Measurements from ENCODE around the gene CACNA2D4. TPM values are rescaled to one million over a fixed set of nuclear protein-coding genes. Genes with fewer than 3 reads are reported as not detected.
A peak's percentile ranks its signal among the peaks of the same experiment; 100 is the strongest.

Gene CACNA2D4
- total RNA-seq, 4 donors from 2014 or later, result 0.27 to 3.1 (median 0.92) TPM

DNA sequence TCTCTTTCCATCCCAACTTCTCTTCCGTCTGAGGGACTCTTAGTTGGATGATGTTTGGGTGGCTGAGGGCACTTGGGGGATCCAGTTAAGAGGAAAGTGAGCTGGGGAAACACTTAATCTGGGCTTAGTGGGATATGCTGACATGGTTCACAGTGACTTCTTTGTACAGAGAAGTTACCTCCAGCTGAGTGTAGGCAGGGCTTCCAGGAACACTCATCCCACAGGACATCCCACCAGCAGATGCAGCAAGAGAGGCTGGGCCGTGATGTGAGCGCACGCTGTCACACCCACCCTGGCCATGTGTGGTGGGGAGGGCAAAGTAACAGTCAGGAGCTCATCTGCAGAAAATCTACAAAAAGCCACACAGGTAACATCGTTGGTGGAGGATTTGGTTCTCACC is 832 bp upstream of the CACNA2D4 start:
- H3K4me3 ChIP-seq, result peak overlapping the region in 1 of 4 donors; percentile 47
- TF ChIP-seq, protein P1, sequence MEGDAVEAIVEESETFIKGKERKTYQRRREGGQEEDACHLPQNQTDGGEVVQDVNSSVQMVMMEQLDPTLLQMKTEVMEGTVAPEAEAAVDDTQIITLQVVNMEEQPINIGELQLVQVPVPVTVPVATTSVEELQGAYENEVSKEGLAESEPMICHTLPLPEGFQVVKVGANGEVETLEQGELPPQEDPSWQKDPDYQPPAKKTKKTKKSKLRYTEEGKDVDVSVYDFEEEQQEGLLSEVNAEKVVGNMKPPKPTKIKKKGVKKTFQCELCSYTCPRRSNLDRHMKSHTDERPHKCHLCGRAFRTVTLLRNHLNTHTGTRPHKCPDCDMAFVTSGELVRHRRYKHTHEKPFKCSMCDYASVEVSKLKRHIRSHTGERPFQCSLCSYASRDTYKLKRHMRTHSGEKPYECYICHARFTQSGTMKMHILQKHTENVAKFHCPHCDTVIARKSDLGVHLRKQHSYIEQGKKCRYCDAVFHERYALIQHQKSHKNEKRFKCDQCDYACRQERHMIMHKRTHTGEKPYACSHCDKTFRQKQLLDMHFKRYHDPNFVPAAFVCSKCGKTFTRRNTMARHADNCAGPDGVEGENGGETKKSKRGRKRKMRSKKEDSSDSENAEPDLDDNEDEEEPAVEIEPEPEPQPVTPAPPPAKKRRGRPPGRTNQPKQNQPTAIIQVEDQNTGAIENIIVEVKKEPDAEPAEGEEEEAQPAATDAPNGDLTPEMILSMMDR (IDR thresholded peaks at IDR 0.05), result no peak
- no peak for TF ChIP-seq POLR2A (IDR thresholded peaks at IDR 0.05)
- DNase-seq, result no peak

DNA sequence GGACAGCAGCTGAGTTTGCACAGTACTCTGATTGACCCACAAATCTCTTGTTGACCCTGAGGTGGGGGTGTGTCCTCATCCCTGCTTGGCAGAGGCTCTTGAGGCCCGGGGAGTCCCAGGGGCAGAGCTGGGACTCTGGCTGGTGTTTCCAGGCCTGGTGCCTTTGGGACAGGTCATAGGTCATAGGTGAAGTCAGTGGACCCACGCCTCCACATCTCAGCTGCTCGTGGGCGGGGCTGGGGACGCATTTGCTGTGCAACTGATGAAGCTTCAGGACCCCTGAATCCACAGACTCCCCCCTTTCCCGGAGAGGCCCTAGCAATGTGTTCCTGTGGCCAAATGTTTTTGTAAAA is 408 bp upstream of the CACNA2D4 start:
- peaks cover 0 to 10% (median 0%) of the 10 kb centered on the region in 4 donors for H3K27me3 ChIP-seq
- WGBS, 2 donors, result 50 to 100% methylated on average over 1 to 2 of the region's 6 CpGs
- H3K36me3 ChIP-seq, result no peaks in the 10 kb centered on the region
- H3K27ac ChIP-seq, result peak overlapping the region in 3 of 4 donors; percentile 58 to 76 (median 65)
- H3K4me1 ChIP-seq, result peaks cover 0 to 8% (median 0%) of the 10 kb centered on the region in 3 donors
- TF ChIP-seq POLR2A (IDR thresholded peaks at IDR 0.05), result no peak
- TF ChIP-seq, protein P1 (IDR thresholded peaks at IDR 0.05), result no peak
- DNase-seq, result no peak
- H3K9me3 ChIP-seq, result no peaks in the 10 kb centered on the region
- H3K4me3 ChIP-seq, result peak overlapping the region in 3 of 4 donors; percentile 13 to 47 (median 29)
- intact Hi-C loops (cut with DNase I), result no loop called here

More for the DNA sequence above, 832 bp upstream of the CACNA2D4 start:
- intact Hi-C loops (cut with DNase I), result no loop called here
- H3K9me3 ChIP-seq, result no peaks in the 10 kb centered on the region
- 82 to 87% methylated on average over 5 of the region's 5 CpGs for WGBS, 2 donors
- H3K4me1 ChIP-seq, result peaks cover 0 to 9% (median 0%) of the 10 kb centered on the region in 3 donors
- no peaks in the 10 kb centered on the region for H3K36me3 ChIP-seq
- peaks cover 0 to 10% (median 0%) of the 10 kb centered on the region in 4 donors for H3K27me3 ChIP-seq
- no peak overlapping the region for H3K27ac ChIP-seq

- 54 to 68% methylated on average over 14 to 17 of the region's 22 CpGs for WGBS, 2 donors
- H3K27me3 ChIP-seq, result peaks cover 0 to 6% (median 0%) of the 10 kb centered on the region in 4 donors
- peak overlapping the region in 3 of 4 donors; percentile 13 to 47 (median 29) for H3K4me3 ChIP-seq
- peaks cover 0 to 8% (median 0%) of the 10 kb centered on the region in 3 donors for H3K4me1 ChIP-seq
- intact Hi-C loops (cut with DNase I), result no loop called here
- TF ChIP-seq, protein P1 (IDR thresholded peaks at IDR 0.05), result no peak
- peak in 1 of 4 donors; percentile 43 for TF ChIP-seq POLR2A (IDR thresholded peaks at IDR 0.05)
- no peaks in the 10 kb centered on the region for H3K9me3 ChIP-seq
- H3K27ac ChIP-seq, result peak overlapping the region in 3 of 4 donors; percentile 58 to 76 (median 65)
- no peaks in the 10 kb centered on the region for H3K36me3 ChIP-seq
- DNase-seq, result no peak
Observed at GRCh38 chr12:1917172-1918070, 1.0 kb downstream of the CACNA2D4 start.

DNA sequence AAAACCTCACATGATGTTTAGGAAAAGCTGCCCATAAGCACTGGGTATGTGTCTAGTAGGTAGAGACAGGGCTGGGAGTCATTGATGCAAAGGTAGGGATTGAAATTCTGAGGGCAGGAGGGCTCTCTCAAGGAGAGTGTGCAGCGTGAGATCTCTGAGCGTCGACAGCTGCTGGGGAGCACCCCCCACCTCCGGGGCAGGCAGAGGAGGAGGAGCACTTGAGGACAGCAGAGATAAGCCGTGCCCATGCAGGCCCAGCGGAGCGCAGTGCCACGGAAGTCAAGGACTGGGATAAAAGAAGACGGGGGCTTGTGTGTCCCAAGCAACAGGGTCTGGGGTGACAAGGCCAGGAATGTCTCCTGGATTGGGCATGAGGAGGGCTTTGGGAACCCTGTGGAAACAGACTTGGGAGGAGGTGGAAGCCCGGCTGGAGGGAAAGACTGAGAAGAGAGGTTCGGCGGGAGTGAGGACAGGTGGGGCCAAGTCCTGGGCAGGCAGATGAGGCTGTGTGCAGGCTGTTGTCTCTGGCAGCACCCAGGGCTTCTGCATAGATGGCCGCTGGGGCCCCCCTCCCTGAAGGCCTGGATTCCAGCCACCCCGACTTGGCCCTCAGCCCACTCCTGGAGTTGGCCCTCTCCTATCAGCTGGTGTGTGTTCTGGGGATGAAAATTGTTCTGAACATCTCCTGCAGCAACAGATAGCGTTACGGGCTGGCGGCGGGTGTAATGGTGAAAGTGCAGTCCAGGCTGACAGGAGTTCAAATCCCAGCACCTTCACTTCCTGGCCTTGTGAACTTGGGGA is 1.9 kb downstream of the CACNA2D4 start:
- no peak for DNase-seq
- WGBS, 2 donors, result 66 to 77% methylated on average over 13 to 16 of the region's 18 CpGs
- no peak overlapping the region for H3K4me3 ChIP-seq
- peaks cover 0 to 4% (median 0%) of the 10 kb centered on the region in 4 donors for H3K27me3 ChIP-seq
- intact Hi-C loops (cut with DNase I), result no loop called here
- TF ChIP-seq POLR2A (IDR thresholded peaks at IDR 0.05), result no peak
- H3K27ac ChIP-seq, result no peak overlapping the region
- no peaks in the 10 kb centered on the region for H3K36me3 ChIP-seq
- H3K9me3 ChIP-seq, result no peaks in the 10 kb centered on the region
- H3K4me1 ChIP-seq, result peaks cover 0 to 8% (median 0%) of the 10 kb centered on the region in 3 donors

DNA sequence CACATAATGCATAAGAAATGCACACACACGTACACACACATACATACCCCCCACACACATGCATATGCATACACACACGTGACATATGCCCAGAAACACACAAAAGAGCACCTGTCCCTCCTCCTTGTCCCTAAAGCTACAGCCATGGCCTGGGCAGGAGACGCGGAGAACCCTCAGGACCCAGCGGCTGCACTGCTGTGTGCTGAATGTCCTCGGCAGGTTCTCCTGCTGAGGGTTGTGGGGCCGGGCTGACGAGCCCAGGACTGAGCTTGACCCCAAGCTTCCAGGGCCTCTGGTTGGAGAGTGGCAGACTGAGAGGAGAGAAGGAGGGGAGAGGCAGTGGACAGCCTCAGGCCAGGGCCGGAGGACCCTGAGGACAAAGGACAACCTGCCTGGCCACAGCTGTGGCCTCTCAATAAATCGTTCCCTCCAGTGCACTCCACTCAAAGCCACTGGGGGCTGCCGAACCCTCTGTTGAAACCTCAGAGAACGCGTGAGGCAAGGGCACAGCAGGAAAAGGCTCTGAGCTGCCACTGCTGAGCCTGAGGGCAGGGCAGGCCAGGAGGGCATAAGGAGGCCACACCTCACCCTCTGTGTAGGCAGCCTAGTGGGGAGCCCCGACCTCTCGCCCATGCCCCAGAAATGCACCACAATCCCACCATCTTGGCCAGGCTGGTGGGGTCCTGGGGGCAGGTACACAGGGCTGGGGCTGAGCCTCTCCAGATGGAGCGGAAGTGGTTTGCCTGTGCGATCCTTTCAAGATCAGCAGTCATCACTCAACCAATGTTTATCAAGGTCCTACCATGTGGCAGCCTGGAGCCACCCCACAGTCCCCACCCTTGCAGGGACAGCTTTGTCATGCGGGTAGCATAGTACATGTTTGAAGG is 3.1 kb downstream of the CACNA2D4 start:
- WGBS, 2 donors, result 87 to 90% methylated on average over 6 to 8 of the region's 18 CpGs
- Histone ChIP-seq H3K36me3 (no peaks in the 10 kb centered on the region), H3K27ac (no peak overlapping the region), H3K27me3 (peaks cover 0 to 4% (median 0%) of the 10 kb centered on the region in 4 donors), H3K4me3 (no peak overlapping the region), H3K9me3 (no peaks in the 10 kb centered on the region), H3K4me1 (peaks cover 0 to 8% (median 0%) of the 10 kb centered on the region in 3 donors)
- intact Hi-C loops (cut with DNase I), result no loop called here
- no peak for TF ChIP-seq POLR2A (IDR thresholded peaks at IDR 0.05)
- TF ChIP-seq, protein P1 (IDR thresholded peaks at IDR 0.05), result no peak
- no peak for DNase-seq
